Smooth muscle cell (in vitro differentiated cells): ENCODE data around the gene RTRAF. TPM values are rescaled to one million over a fixed set of nuclear protein-coding genes. Genes with fewer than 3 reads are reported as not detected.

ENCODE experiments used
- DNase-seq: peaks from one replicate; lab custom pipeline; 2025; ENCODE audit not compliant: unreplicated experiment; lab: John Stamatoyannopoulos, UW
- H2AFZ ChIP-seq: fragments of 200-600 bp; sonication (generic); 2 replicates; pipeline ENCODE4 v1.6.0; 2016; ENCODE audit warnings: antibody characterized with exemption, low read depth, mild to moderate bottlenecking
- H3F3A ChIP-seq: fragments of 200-600 bp; sonication (generic); 2 replicates; pipeline ENCODE4 v1.6.0; 2017; ENCODE audit warnings: antibody characterized with exemption, low read depth
- H3K27ac ChIP-seq: fragments of 200-600 bp; sonication (generic); 2 replicates; pipeline ENCODE4 v1.5.1; 2016; ENCODE audit warnings: low read depth, mild to moderate bottlenecking
- H3K27me3 ChIP-seq: fragments of 200-600 bp; sonication (generic); 2 replicates; pipeline ENCODE4 v1.6.1; 2016; ENCODE audit warnings: low read depth, mild to moderate bottlenecking
- H3K36me3 ChIP-seq: fragments of 200-600 bp; sonication (generic); 2 replicates; pipeline ENCODE4 v1.5.1; 2016; ENCODE audit warnings: low read depth
- H3K4me1 ChIP-seq: fragments of 200-600 bp; sonication (generic); 2 replicates; pipeline ENCODE4 v1.5.1; 2016; ENCODE audit warnings: low read depth
- H3K4me2 ChIP-seq: fragments of 200-600 bp; sonication (generic); 2 replicates; pipeline ENCODE4 v1.6.0; 2016; ENCODE audit warnings: mild to moderate bottlenecking
- H3K4me3 ChIP-seq: fragments of 200-600 bp; sonication (generic); 2 replicates; pipeline ENCODE4 v1.5.1; 2016; ENCODE audit warnings: mild to moderate bottlenecking
- H3K79me2 ChIP-seq: fragments of 200-600 bp; sonication (generic); 2 replicates; pipeline ENCODE4 v1.6.0; 2016; ENCODE audit warnings: low read depth, mild to moderate bottlenecking
- H3K9ac ChIP-seq: fragments of 200-600 bp; sonication (generic); 2 replicates; pipeline ENCODE4 v1.6.0; 2016; ENCODE audit warnings: low read depth
- H3K9me3 ChIP-seq: fragments of 200-600 bp; sonication (generic); replicated peaks from 2 replicates; pipeline ENCODE4 v1.5.1; 2016; ENCODE audit warnings: low read depth
- H4K20me1 ChIP-seq: fragments of 200-600 bp; sonication (generic); 2 replicates; pipeline ENCODE4 v1.6.0; 2016; ENCODE audit warnings: low read depth
- WGBS: methylation state at CpG from one replicate; pipeline ENCODE4 v1.1.7; 2016; ENCODE audit warnings: low lambda C conversion rate; 5-methylcytosine and 5-hydroxymethylcytosine counted together
- polyA plus RNA-seq: library from polyadenylated mRNA; unstranded; fragments of >200 nt; fragmentation: Nextera tagmentation; extraction: Ambion mirVana; gene quantifications from 2 replicates; pipeline ENCODE4 v1.2.1, GENCODE V29; 2016
- total RNA-seq: library from RNA; depleted of rRNA; stranded (reverse); fragments of >200 nt; gene quantifications from 2 replicates; pipeline ENCODE4 v1.2.3, GENCODE V29; 2014
- TF ChIP-seq, protein P1 (sequence below): fragments of 200-600 bp; sonication (generic); IDR thresholded peaks from 2 replicates; pipeline ENCODE4 v1.5.1; 2017; ENCODE audit warnings: borderline replicate concordance, mild to moderate bottlenecking, antibody characterized with exemption; ENCODE audit not compliant: insufficient read depth, poor library complexity, severe bottlenecking

Gene RTRAF
- total and polyA plus RNA-seq, 2 experiments from 2014 or later, result 163 to 218 TPM

DNA sequence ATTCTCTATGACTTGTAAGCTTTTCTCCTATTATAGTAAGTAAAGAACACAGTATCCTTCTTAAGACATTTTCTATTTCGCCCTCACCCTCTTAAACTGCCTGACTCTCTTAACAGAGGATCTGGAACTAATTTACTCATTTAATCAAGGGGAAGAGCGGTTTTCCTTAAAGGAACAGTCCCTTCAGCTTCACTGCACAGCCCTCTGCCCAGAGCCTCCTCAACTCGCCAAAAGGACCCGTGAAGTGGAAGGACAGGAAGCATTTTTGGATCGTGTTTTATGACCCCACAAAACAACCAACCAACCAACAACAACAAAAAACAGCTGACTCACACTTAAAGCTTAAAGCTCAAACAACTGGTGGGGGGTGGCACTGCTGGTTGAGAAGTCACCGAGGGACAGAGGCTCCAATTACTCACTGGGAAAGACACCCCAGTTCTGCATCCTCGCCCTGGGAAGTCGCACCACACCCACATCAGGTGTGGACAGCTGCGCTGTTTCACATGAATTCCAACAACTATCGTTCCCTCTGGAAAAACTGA lies 43.8 kb downstream of the RTRAF start:
- Histone ChIP-seq H3K4me3 (no peak overlapping the region), H3K79me2 (no peaks in the 10 kb centered on the region), H3K27ac (peak overlapping the region; percentile 89), H4K20me1 (no peaks in the 10 kb centered on the region), H3K27me3 (no peaks in the 10 kb centered on the region), H2AFZ (no peak overlapping the region), H3F3A (peaks cover 17% of the 10 kb centered on the region), H3K4me2 (peak overlapping the region; percentile 69), H3K36me3 (peaks cover 23% of the 10 kb centered on the region), H3K9me3 (no peaks in the 10 kb centered on the region), H3K4me1 (peaks cover 13% of the 10 kb centered on the region), H3K9ac (peak overlapping the region; percentile 78)
- TF ChIP-seq, protein P1, sequence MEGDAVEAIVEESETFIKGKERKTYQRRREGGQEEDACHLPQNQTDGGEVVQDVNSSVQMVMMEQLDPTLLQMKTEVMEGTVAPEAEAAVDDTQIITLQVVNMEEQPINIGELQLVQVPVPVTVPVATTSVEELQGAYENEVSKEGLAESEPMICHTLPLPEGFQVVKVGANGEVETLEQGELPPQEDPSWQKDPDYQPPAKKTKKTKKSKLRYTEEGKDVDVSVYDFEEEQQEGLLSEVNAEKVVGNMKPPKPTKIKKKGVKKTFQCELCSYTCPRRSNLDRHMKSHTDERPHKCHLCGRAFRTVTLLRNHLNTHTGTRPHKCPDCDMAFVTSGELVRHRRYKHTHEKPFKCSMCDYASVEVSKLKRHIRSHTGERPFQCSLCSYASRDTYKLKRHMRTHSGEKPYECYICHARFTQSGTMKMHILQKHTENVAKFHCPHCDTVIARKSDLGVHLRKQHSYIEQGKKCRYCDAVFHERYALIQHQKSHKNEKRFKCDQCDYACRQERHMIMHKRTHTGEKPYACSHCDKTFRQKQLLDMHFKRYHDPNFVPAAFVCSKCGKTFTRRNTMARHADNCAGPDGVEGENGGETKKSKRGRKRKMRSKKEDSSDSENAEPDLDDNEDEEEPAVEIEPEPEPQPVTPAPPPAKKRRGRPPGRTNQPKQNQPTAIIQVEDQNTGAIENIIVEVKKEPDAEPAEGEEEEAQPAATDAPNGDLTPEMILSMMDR, result no peak
- no peak for DNase-seq
- WGBS, result 16% methylated on average over 10 of the region's 10 CpGs

DNA sequence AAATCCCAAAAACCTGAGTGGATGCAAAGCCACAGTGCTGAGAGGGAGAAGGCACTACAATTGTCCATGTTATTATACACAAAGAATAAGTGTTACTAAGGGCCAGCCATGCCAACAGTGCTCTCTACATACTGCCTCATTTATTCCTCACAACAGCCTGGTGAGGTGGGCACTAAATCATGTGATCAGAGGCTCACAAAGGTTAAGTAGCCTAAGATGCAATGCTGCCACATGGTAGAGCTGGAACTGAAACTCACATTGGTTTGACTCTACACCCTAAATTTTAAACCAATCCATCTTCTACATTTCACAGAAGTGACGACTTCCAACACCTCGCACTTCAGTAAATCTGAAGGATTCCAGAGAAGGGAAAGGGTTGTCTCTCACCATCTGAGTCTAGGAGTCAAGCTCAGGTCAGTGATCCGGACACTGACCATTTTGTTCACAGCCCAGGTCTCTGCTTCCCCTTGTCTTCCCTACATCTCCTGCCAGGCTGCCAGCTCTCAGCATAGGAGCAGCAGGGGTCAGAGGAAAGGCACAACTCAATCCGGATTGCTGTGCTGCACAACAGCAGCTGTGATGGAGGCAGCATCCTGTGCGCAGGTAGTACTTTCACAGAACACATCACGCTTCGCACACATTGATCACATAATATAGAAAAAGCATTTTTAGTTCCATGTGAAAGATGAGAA lies 49.9 kb downstream of the RTRAF start:
- Histone ChIP-seq H3F3A (peaks cover 4% of the 10 kb centered on the region), H3K4me1 (no peaks in the 10 kb centered on the region), H3K27me3 (no peaks in the 10 kb centered on the region), H4K20me1 (no peaks in the 10 kb centered on the region), H3K4me3 (no peak overlapping the region), H3K4me2 (no peak overlapping the region), H3K36me3 (peaks cover 44% of the 10 kb centered on the region), H3K79me2 (peaks cover 15% of the 10 kb centered on the region), H3K9ac (no peak overlapping the region), H3K9me3 (no peaks in the 10 kb centered on the region), H2AFZ (no peak overlapping the region), H3K27ac (no peak overlapping the region)
- TF ChIP-seq, protein P1, result no peak
- 93% methylated on average over 7 of the region's 7 CpGs for WGBS
- DNase-seq, result no peak

DNA sequence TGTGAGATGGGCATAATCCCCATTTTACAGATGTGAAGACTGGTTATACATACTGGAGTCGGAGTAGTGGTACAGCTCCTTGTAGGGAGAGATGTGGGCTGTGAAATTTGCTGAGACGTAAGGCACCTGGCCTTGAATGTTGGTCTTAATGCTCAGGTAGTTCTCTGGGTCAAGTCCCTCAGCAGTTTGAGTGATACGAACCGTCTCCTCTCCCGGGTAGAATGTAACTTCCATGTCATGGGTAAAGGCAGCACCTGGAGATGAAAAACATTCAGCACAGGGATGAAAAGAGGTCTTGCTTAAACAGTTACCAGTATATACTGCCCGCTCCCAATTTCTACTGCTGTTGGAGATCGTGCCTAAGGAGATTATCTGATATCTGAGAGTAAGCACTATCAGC lies 51.3 kb downstream of the RTRAF start:
- peaks cover 22% of the 10 kb centered on the region for H3K79me2 ChIP-seq
- no peaks in the 10 kb centered on the region for H3K27me3 ChIP-seq
- no peaks in the 10 kb centered on the region for H3K9me3 ChIP-seq
- H3K4me3 ChIP-seq, result no peak overlapping the region
- TF ChIP-seq, protein P1, result no peak
- H3K27ac ChIP-seq, result no peak overlapping the region
- H4K20me1 ChIP-seq, result peaks cover 6% of the 10 kb centered on the region
- H3K36me3 ChIP-seq, result peaks cover 44% of the 10 kb centered on the region
- DNase-seq, result no peak
- 97% methylated on average over 7 of the region's 7 CpGs for WGBS
- no peak overlapping the region for H3K9ac ChIP-seq
- H2AFZ ChIP-seq, result no peak overlapping the region
- H3F3A ChIP-seq, result no peaks in the 10 kb centered on the region
- H3K4me2 ChIP-seq, result no peak overlapping the region
- H3K4me1 ChIP-seq, result peaks cover under 1% of the 10 kb centered on the region
